GM20000 (cell line): ENCODE data around the gene NINL.

Experiments
- DNase-seq: peaks from one replicate; pipeline ENCODE4 v3.0.0; 2012; ENCODE audit warnings: low spot score
- CTCF ChIP-seq: IDR thresholded peaks from 2 replicates; pipeline ENCODE4 v1.5.1; 2012; ENCODE audit warnings: mild to moderate bottlenecking, control low read depth; ENCODE audit errors: extremely low read depth, missing control alignments

Gene NINL

GRCh38 chr20:25623225-25623735 is 37.9 kb upstream of the NINL start:
- no peak for TF ChIP-seq CTCF
- no peak for DNase-seq

GRCh38 chr20:25622450-25623224 is 37.3 kb upstream of the NINL start:
- DNase-seq: no peak
- TF ChIP-seq CTCF: no peak

GRCh38 chr20:25622049-25622448 is 36.7 kb upstream of the NINL start:
- TF ChIP-seq CTCF: no peak
- DNase-seq: no peak

GRCh38 chr20:25619514-25619913 is 34.2 kb upstream of the NINL start:
- no peak for TF ChIP-seq CTCF
- no peak for DNase-seq

- TF ChIP-seq CTCF: no peak
- no peak for DNase-seq
Observed at GRCh38 chr20:25608774-25609173, 23.4 kb upstream of the NINL start.

- TF ChIP-seq CTCF: no peak
- no peak for DNase-seq
Observed at GRCh38 chr20:25606094-25606695, 20.9 kb upstream of the NINL start.

- TF ChIP-seq CTCF: no peak
Observed at GRCh38 chr20:25605148-25605547, 19.8 kb upstream of the NINL start.

More at GRCh38 chr20:25605148-25605547, 19.8 kb upstream of the NINL start:
- no peak for DNase-seq
